ENCODE results near the gene CRYBB1.

The CRYBB1 gene

DNA sequence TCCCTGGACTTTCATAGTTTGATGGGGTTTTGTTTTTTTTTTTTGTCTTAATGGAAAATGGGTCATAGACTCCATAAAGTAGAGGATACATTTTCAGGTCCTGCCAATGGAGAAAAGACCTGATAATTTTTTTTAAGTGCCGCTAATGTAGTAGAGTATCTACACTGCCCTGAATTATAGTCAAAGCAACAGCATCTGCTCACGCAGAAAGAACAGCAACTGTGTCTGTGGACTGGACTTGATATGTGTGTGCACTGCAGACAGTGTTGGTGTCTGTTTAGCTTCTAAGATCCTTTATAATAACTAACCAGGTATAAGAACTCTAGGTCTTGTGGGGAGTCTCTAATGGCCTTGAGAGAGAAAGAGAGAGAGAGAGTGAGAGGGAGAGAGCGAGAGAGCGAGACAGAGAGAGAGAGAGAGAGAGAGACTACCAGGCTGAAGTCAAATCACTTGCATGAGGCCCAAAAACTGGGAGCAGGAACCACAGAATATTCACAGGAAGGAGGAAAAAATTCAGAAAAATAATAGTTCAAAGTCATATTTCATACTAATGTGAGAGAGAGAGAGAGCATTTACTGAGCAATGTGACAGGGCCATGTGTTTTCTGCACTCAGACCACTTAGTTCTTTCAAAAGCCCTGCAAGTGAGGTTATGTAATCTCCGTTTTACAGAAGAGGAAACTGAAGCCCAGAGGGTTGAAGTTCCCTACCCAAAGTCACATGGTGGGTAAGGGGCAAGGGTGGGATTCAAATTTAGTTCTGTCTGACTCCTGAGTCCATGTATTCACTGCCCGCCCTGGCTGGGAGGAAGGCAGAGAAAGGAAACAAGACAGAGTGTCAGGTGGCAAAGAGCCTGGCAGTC lies 30.9 kb upstream of the CRYBB1 start:
- peaks cover 32% of the 10 kb centered on the region for H3K4me1 ChIP-seq (ENCODE audit: insufficient read depth, low read length)
- H3K9ac ChIP-seq (ENCODE audit: low read depth, low read length) = 0 out of 2 replicates have a peak overlapping the region, but pooled peaks have one; percentile 5
- H3K9me3 ChIP-seq (ENCODE audit: control insufficient read depth, insufficient read depth, low read length) = no peaks in the 10 kb centered on the region
- H3K36me3 ChIP-seq (ENCODE audit: insufficient read depth, low read length) = no peaks in the 10 kb centered on the region

DNA sequence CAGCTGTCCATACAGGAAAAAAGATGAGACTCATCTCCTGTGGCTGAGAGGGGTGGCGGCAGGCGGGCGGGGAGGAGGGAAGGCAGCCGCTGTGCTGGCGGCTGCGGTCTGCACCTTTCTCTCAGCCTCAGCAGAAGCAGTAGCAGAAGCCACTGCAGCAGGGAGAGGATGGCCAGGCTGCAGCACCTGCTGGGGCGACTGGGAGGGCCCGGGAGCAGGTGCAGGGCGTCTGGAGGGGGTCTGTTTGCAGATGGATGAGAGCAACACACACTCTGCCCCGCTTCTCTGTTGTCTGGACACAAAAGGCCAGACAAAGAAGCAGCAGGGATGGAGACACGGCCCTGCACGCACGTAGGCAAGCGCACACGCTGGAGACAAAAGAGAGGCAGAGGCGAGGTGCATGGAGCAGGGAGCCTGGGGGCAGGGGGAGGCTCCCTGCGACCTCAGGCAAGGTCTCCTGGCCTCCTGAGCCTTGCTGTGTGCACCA lies 30.2 kb upstream of the CRYBB1 start:
- Histone ChIP-seq H3K9ac (ENCODE audit: low read depth, low read length) (peak overlapping the region; percentile 5; the same call in 1 of the 2 replicates), H3K4me1 (ENCODE audit: insufficient read depth, low read length) (peaks cover 39% of the 10 kb centered on the region), H3K36me3 (ENCODE audit: insufficient read depth, low read length) (no peaks in the 10 kb centered on the region), H3K9me3 (ENCODE audit: control insufficient read depth, insufficient read depth, low read length) (no peaks in the 10 kb centered on the region)

DNA sequence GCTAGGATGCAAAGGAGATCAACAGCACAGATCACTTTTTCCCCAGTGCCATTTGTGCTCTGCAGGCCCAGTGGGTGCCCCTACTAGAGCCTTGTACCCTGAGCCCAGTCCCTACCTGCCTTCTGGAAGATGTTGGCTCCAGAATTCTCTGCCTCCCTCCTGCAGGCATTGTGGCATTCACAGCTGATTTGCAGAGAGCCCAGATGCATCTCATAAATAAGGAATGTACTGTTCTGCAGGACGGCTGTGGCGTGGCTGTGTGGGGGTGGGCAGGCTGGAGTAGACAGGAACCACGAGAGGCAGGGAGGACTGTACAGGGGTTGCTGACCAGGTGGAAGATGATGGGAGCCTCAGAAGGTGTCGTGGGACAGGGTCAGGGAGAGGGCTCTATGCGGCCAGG lies 28.3 kb upstream of the CRYBB1 start:
- Histone ChIP-seq H3K4me1 (ENCODE audit: insufficient read depth, low read length) (peaks cover 57% of the 10 kb centered on the region), H3K9ac (ENCODE audit: low read depth, low read length) (no peak overlapping the region)

DNA sequence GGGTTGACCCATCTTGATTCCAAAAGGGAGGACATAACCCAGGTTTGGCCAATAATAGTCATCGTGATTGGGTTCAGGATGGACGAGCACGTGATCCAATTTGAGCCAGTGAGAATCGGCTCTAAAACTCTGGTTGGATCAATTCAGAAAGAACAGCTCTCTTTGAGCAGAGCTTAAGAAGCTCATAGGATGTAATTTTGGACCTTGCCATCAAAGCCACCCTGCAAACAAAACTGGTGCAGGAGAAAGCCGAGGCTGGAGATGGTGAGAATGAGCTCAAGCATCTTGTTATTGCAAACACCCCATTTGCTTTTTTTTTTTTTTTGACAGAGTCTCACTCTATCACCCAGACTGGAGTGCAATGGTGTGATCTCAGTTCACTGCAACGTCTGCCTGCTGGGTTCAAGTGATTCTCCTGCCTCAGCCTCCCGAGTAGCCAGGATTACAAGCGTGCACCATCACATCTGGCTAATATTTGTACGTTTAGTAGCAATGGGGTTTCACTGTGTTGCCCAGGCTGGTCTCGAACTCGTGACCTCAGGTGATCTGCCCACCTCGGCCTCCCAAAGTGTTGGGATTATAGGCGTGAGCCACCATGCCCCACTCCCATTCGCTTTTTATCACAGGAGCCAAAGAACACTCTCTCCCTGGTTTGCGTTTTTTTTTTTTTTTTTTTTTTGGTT lies 25.7 kb upstream of the CRYBB1 start:
- Histone ChIP-seq H3K36me3 (ENCODE audit: insufficient read depth, low read length) (no peaks in the 10 kb centered on the region), H3K9me3 (ENCODE audit: control insufficient read depth, insufficient read depth, low read length) (no peaks in the 10 kb centered on the region), H3K9ac (ENCODE audit: low read depth, low read length) (peak overlapping the region; percentile 11; the same call in 1 of the 2 replicates), H3K4me1 (ENCODE audit: insufficient read depth, low read length) (peaks cover 60% of the 10 kb centered on the region)

More for the DNA sequence above, 28.3 kb upstream of the CRYBB1 start:
- no peaks in the 10 kb centered on the region for H3K9me3 ChIP-seq (ENCODE audit: control insufficient read depth, insufficient read depth, low read length)
- no peaks in the 10 kb centered on the region for H3K36me3 ChIP-seq (ENCODE audit: insufficient read depth, low read length)

DNA sequence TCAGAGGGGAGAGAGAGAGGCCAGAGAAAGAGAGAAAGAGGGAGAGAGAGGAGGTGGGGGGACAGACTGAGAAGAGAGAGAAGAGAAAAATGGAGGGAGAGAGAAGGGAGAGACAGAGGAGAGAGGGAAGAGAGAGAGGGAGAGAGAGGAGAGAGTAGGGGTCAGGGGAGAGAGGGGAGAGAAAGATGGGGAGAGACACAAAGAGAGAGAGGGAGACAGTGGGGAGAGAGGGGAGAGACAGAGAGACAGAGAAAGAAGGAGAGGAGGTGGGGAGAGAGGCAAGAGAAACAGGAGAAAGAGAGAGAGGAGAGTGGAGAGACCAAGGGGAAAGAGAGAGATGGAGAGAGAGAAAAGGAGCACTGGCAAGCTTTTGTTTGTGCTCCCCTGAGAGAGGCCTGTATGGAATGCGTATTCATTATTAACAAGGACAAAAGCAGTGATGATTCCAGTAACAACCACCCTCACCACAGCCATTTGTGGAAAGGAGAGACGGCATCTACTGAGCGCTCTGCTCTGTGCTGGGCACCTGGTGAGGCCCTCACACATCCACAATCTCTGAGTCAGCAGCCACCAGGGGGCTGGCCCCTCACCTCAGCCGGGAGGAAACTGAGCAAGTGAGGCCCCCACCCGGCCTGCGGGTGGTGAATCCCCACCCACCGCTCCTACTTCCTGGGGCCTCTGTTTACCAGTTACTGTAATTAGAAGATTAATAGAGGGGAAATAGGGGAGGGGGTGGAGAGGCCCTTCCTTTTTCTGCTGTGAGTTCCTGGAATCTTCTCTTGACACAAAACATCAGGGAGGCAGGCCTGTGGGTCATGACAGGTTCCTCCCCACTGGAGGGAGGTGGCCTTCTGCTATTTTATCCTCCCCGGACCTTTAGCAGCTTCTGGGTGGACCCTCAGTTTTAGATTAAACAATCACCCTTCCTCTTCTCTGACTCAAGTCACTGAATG lies 24.9 kb upstream of the CRYBB1 start:
- Histone ChIP-seq H3K4me1 (ENCODE audit: insufficient read depth, low read length) (peaks cover 58% of the 10 kb centered on the region), H3K9me3 (ENCODE audit: control insufficient read depth, insufficient read depth, low read length) (no peaks in the 10 kb centered on the region), H3K36me3 (ENCODE audit: insufficient read depth, low read length) (no peaks in the 10 kb centered on the region), H3K9ac (ENCODE audit: low read depth, low read length) (peak overlapping the region; percentile 11; the same call in 1 of the 2 replicates)

DNA sequence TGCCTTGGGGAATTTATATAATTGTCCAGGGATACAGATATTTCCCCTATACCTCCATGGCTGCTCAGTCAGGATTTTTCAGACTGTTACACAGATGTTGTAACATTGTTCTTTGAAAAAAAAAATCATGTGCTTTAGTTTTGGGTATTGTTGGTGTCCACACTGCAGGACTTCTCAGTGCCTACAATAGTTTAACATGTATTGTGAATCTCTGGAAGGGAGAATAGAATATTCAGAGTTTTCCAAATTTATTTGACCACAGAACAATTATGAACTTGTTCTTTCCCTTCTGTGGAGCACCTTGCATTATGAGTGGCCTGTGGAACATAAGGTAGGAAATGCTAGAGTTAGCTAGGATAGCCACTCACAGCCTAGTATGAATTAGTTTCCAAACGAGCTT lies 18.5 kb upstream of the CRYBB1 start:
- H3K9me3 ChIP-seq (ENCODE audit: control insufficient read depth, insufficient read depth, low read length) = no peaks in the 10 kb centered on the region
- no peaks in the 10 kb centered on the region for H3K36me3 ChIP-seq (ENCODE audit: insufficient read depth, low read length)
- H3K4me1 ChIP-seq (ENCODE audit: insufficient read depth, low read length) = peaks cover 16% of the 10 kb centered on the region
- H3K9ac ChIP-seq (ENCODE audit: low read depth, low read length) = no peak overlapping the region

DNA sequence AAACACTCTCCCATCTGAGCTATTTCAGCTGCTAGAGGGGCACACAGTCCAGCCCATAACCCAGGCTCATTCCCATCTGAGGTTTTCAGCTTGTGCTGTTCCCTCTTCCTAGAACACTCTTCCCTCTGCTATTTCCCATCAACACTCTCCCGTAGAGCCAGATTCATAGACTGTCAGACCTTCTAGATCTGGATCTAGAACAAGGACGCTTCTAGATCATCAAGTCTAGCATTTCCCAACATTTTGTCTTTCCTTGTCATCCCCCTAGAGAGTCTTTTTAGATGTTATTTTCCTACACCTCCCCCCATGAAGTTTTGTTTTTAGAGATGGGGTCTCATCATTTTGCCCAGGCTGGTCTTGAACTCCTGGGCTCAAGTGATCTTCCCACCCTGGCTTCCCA lies 17.3 kb upstream of the CRYBB1 start:
- Histone ChIP-seq H3K9ac (ENCODE audit: low read depth, low read length) (no peak overlapping the region), H3K9me3 (ENCODE audit: control insufficient read depth, insufficient read depth, low read length) (no peaks in the 10 kb centered on the region), H3K4me1 (ENCODE audit: insufficient read depth, low read length) (peaks cover 6% of the 10 kb centered on the region), H3K36me3 (ENCODE audit: insufficient read depth, low read length) (no peaks in the 10 kb centered on the region)

DNA sequence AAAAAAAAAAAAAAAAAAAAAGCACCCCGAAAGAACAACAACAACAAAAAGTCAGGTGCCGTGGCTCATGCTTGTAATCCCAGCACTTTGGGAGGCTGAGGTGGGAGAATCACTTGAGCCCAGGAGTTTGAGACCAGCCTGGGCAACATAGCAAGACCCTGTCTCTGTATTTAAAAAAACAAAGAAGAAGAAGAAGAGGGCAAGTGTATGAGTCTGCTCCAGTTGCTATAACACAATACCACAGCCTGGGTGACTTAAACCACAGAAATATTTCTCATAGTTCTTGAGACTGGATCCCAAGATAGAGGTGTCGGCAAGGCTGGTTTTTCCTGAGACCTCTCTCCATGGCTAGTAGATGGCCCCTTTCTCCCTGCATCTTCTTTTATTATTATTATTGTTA lies 16.4 kb upstream of the CRYBB1 start:
- no peaks in the 10 kb centered on the region for H3K9me3 ChIP-seq (ENCODE audit: control insufficient read depth, insufficient read depth, low read length)
- H3K9ac ChIP-seq (ENCODE audit: low read depth, low read length) = no peak overlapping the region
- peaks cover 6% of the 10 kb centered on the region for H3K4me1 ChIP-seq (ENCODE audit: insufficient read depth, low read length)
- no peaks in the 10 kb centered on the region for H3K36me3 ChIP-seq (ENCODE audit: insufficient read depth, low read length)

DNA sequence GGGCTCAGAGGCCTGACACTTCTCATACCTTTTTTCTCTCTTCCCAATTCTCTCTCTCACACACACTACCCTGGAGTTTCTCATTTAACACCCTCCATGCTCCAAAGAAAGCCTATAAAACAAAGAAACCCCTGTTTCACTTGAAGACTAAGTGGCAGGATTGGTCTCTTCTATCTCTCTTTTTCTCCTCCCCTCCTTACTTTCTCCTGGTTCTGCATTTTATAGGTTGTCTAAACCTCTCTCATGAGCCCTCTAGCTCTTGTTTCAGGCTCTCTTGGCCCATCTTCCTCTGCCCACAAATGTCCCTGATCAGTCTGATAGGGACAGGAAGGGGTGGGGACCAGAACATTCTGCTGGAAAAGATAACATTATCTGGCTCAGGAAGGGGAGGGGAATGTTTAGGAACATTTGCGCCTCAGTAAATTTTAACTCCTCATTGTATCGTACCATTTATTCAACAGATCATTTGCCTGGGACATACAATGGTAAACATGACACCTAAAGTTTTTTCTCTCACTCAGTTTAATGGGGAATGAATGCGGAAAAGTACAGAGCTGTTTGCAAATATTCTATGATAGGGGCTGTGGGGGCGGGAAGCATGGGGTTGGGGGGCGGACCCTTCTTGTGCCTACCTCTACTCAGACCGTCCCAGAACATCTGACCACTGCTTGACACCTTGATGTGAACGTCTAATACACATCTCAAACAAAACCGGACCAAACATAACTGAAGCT lies 14.8 kb upstream of the CRYBB1 start:
- H3K36me3 ChIP-seq (ENCODE audit: insufficient read depth, low read length) = no peaks in the 10 kb centered on the region
- no peak overlapping the region for H3K9ac ChIP-seq (ENCODE audit: low read depth, low read length)
- peaks cover 6% of the 10 kb centered on the region for H3K4me1 ChIP-seq (ENCODE audit: insufficient read depth, low read length)
- no peaks in the 10 kb centered on the region for H3K9me3 ChIP-seq (ENCODE audit: control insufficient read depth, insufficient read depth, low read length)

DNA sequence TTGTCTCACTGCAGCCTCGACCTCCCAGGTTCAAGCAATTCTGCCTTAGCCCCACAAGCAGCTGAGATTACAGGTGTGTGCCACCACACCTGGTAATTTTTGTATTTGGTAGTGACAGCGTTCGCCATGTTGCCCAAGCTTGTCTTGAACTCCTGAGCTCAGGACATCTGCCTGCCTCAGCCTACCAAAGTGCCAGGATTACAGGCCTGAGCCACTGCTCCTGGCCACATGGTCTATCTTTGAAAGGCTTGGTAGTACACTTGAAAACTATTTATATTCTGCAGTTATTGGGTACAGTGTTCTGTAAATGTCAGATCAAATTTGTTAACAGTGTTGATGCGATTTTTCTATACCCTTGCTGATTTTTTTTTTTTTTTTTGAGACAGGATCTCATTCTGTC lies 13.5 kb upstream of the CRYBB1 start:
- no peaks in the 10 kb centered on the region for H3K9me3 ChIP-seq (ENCODE audit: control insufficient read depth, insufficient read depth, low read length)
- H3K36me3 ChIP-seq (ENCODE audit: insufficient read depth, low read length) = no peaks in the 10 kb centered on the region
- no peak overlapping the region for H3K9ac ChIP-seq (ENCODE audit: low read depth, low read length)
- H3K4me1 ChIP-seq (ENCODE audit: insufficient read depth, low read length) = peaks cover 6% of the 10 kb centered on the region

DNA sequence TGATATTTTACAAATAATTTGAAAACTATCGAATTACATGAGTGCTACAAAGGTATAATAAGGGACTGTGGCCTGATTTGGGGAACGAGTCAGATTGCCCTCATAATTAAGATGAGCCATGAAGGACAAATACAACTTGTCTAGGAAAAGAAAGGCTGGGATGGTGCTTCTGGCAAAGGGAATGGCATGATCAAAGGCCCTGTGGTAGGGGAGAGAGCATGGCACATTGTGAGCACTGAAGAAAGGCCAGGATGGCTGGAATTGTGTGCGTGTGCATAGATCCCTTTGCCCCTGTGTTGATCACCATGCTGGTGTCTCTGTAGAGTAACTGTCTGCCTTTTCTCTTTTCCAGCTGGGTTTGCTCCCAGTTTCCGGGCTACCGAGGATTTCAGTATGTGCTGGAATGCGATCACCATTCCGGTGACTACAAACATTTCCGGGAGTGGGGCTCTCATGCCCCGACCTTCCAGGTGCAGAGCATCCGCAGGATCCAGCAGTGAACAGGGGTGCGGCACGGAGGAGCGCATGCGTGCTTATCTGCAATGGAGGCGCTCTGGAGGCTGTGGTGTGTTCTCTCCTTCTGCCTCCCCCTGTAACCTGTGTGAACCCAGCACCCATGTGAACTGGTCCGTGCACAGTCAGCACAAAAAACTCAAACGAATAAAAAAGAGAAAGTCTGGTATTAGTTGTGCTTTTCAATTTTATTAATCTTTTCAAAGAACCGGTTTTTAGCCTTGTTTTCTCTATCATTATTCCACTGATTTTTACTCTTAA lies 12.3 kb upstream of the CRYBB1 start:
- Histone ChIP-seq H3K4me1 (ENCODE audit: insufficient read depth, low read length) (peaks cover 6% of the 10 kb centered on the region), H3K9me3 (ENCODE audit: control insufficient read depth, insufficient read depth, low read length) (no peaks in the 10 kb centered on the region), H3K9ac (ENCODE audit: low read depth, low read length) (no peak overlapping the region), H3K36me3 (ENCODE audit: insufficient read depth, low read length) (no peaks in the 10 kb centered on the region)

DNA sequence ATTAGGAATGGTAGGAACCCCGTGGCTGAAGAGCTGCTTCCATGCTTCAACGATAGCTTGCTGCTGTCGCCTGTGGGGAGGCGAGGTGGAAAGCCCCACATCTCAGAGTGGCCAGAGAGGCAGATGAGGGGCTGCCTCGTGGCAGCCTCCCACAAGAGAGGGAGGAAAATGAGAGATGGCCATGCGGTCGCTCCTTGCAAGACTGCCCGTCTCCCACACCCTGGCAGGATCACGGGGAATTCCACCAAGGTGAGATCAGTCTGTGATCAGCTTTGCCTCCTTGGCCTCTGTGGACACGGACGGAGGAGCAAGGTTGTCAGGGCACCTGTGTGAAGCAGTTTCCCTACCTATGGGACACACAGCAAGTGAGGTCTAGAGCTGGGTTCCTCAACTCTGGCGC lies 7.0 kb upstream of the CRYBB1 start:
- Histone ChIP-seq H3K4me1 (ENCODE audit: insufficient read depth, low read length) (peaks cover 5% of the 10 kb centered on the region; the same call in 1 of the 2 replicates), H3K9me3 (ENCODE audit: control insufficient read depth, insufficient read depth, low read length) (no peaks in the 10 kb centered on the region), H3K9ac (ENCODE audit: low read depth, low read length) (no peak overlapping the region), H3K36me3 (ENCODE audit: insufficient read depth, low read length) (no peaks in the 10 kb centered on the region)

DNA sequence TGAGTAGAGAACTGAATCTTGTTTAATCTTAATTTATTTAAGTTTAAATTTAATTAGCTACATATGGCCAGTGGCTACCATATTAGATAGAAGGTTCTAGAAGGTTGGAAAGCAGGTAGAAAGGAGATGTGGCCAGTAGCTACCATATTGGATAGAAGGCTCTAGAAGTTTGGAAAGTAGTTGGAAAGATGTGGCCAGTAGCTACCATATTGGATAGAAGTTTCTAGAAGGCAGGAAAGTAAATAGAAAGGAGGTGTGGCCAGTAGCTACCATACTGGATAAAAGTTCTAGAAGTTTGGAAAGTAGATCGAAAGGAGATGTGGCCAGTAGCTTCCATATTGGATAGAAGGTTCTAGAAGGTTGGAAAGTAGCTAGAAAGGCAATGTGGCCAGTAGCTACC lies 6.2 kb upstream of the CRYBB1 start:
- Histone ChIP-seq H3K9ac (ENCODE audit: low read depth, low read length) (no peak overlapping the region), H3K9me3 (ENCODE audit: control insufficient read depth, insufficient read depth, low read length) (no peaks in the 10 kb centered on the region), H3K36me3 (ENCODE audit: insufficient read depth, low read length) (no peaks in the 10 kb centered on the region), H3K4me1 (ENCODE audit: insufficient read depth, low read length) (peaks cover 5% of the 10 kb centered on the region; the same call in 1 of the 2 replicates)

Data from ES-I3 (cell line).